Liver (tissue), 9 donors: ENCODE measurements around the gene ENOX1. TPM values are rescaled to one million over a fixed set of nuclear protein-coding genes. Genes with fewer than 3 reads are reported as not detected.

Experiments
- DNase-seq: peaks from one replicate; pipeline ENCODE4 v3.0.0-alpha.2; 2017; ENCODE audit warnings: low spot score
- H3K27ac ChIP-seq, 2 donors: one replicate each; pipeline ENCODE4 v1.7.0; 2013; ENCODE audit warnings: inconsistent platforms in 2 of 2, low read length in 2 of 2, control low read depth in 1 of 2, low read depth in 1 of 2, mild to moderate bottlenecking in 1 of 2
- H3K27me3 ChIP-seq, 4 donors: one replicate each; pipeline versions ENCODE4 v1.6.1 to v1.7.0; 2013; ENCODE audit warnings: low read length in 3 of 4, inconsistent platforms in 1 of 4, mild to moderate bottlenecking in 1 of 4, moderate library complexity in 1 of 4; ENCODE audit not compliant: control insufficient read depth in 4 of 4, insufficient read depth in 4 of 4
- H3K36me3 ChIP-seq, 4 donors: one replicate each; pipeline versions ENCODE4 v1.6.1 to v1.7.0; 2013; ENCODE audit warnings: low read length in 3 of 4, mild to moderate bottlenecking in 3 of 4, low read depth in 1 of 4, moderate library complexity in 1 of 4; ENCODE audit not compliant: control insufficient read depth in 4 of 4, insufficient read depth in 3 of 4
- H3K4me1 ChIP-seq, 4 donors: one replicate each; pipeline versions ENCODE4 v1.6.1 to v1.7.0; 2013; ENCODE audit warnings: low read length in 3 of 4, mild to moderate bottlenecking in 3 of 4, moderate library complexity in 1 of 4; ENCODE audit not compliant: control insufficient read depth in 4 of 4, insufficient read depth in 4 of 4
- H3K4me3 ChIP-seq, 3 donors: one replicate each; pipeline versions ENCODE4 v1.6.1 to v1.7.0; 2013; ENCODE audit warnings: low read length in 3 of 3, control low read depth in 1 of 3, low read depth in 1 of 3, mild to moderate bottlenecking in 1 of 3
- H3K9ac ChIP-seq, 2 donors: one replicate each; pipeline ENCODE4 v1.7.0; 2013; ENCODE audit warnings: low read length in 2 of 2, mild to moderate bottlenecking in 2 of 2, moderate library complexity in 2 of 2, control low read depth in 1 of 2, low read depth in 1 of 2
- H3K9me3 ChIP-seq, 4 donors: one replicate each; pipeline versions ENCODE4 v1.6.1 to v1.7.0; 2013; ENCODE audit warnings: low read length in 3 of 4; ENCODE audit not compliant: control insufficient read depth in 4 of 4
- ATF3 ChIP-seq: IDR thresholded peaks from 2 replicates; pipeline ENCODE4 v1.6.1; 2016; ENCODE audit warnings: antibody characterized with exemption
- EGR1 ChIP-seq, 2 donors: IDR thresholded peaks; 2 replicates each; pipeline ENCODE4 v1.6.1; 2016 to 2018; ENCODE audit warnings: antibody characterized with exemption in 2 of 2, low read depth in 2 of 2
- FOXA1 ChIP-seq: IDR thresholded peaks from 2 replicates; pipeline ENCODE4 v1.6.1; 2016; ENCODE audit warnings: antibody characterized with exemption
- FOXA2 ChIP-seq: IDR thresholded peaks from 2 replicates; pipeline ENCODE4 v1.6.1; 2016; ENCODE audit warnings: antibody characterized with exemption
- GABPA ChIP-seq, 2 donors: IDR thresholded peaks in 1 of 2; conservative IDR thresholded peaks in 1 of 2; 2 replicates each; pipeline ENCODE4 v1.6.1; 2016; ENCODE audit warnings: antibody characterized with exemption in 2 of 2, mild to moderate bottlenecking in 1 of 2, moderate library complexity in 1 of 2
- HNF4A ChIP-seq, 2 donors: conservative IDR thresholded peaks; 2 replicates each; pipeline ENCODE4 v1.6.1; 2016; ENCODE audit warnings: antibody characterized with exemption in 2 of 2, mild to moderate bottlenecking in 2 of 2
- HNF4G ChIP-seq: IDR thresholded peaks from 2 replicates; pipeline ENCODE4 v1.6.1; 2016; ENCODE audit warnings: antibody characterized with exemption
- JUND ChIP-seq, 2 donors: IDR thresholded peaks; 2 replicates each; pipeline ENCODE4 v1.6.1; 2016; ENCODE audit warnings: antibody characterized with exemption in 2 of 2
- NR2F2 ChIP-seq: IDR thresholded peaks from 2 replicates; pipeline ENCODE4 v1.6.1; 2016; ENCODE audit warnings: antibody characterized with exemption
- RAD21 ChIP-seq, 2 donors: IDR thresholded peaks; 2 replicates each; pipeline ENCODE4 v1.6.1; 2016; ENCODE audit warnings: antibody characterized with exemption in 2 of 2, mild to moderate bottlenecking in 2 of 2
- REST ChIP-seq: IDR thresholded peaks from 2 replicates; pipeline ENCODE4 v1.6.1; 2016; ENCODE audit warnings: antibody characterized with exemption, mild to moderate bottlenecking
- RXRA ChIP-seq, 2 donors: IDR thresholded peaks; 2 replicates each; pipeline ENCODE4 v1.6.1; 2017 to 2018; ENCODE audit warnings: antibody characterized with exemption in 2 of 2, mild to moderate bottlenecking in 1 of 2
- SP1 ChIP-seq: IDR thresholded peaks from 2 replicates; pipeline ENCODE4 v1.6.1; 2018; ENCODE audit warnings: antibody characterized with exemption, mild to moderate bottlenecking
- TAF1 ChIP-seq: conservative IDR thresholded peaks from 2 replicates; pipeline ENCODE4 v1.6.1; 2016; ENCODE audit warnings: antibody characterized with exemption, mild to moderate bottlenecking
- YY1 ChIP-seq: IDR thresholded peaks from 2 replicates; pipeline ENCODE4 v1.6.1; 2016; ENCODE audit warnings: antibody characterized with exemption, mild to moderate bottlenecking
- ZBTB33 ChIP-seq: IDR thresholded peaks from 2 replicates; pipeline ENCODE4 v1.6.1; 2016; ENCODE audit warnings: antibody characterized with exemption
- WGBS: extraction: QIAGEN DNeasy Blood & Tissue Kit; methylation state at CpG from one replicate; pipeline ENCODE4 v1.1.7; 2013; 5-methylcytosine and 5-hydroxymethylcytosine counted together
- polyA plus RNA-seq, 2 donors: library from polyadenylated mRNA; stranded (reverse) in 1 of 2; unstranded in 1 of 2; fragments of 200-250 nt in 1 of 2; fragments of >200 nt in 1 of 2; fragmentation: Nextera tagmentation in 1 of 2; extraction: Ambion mirVana in 1 of 2; gene quantifications; one replicate each; pipeline versions ENCODE4 v1.2.1 to v1.2.3, GENCODE V29; 2013 to 2015
- total RNA-seq, 2 donors: library from RNA; depleted of rRNA; stranded (reverse); fragments of >200 nt; gene quantifications; one replicate each; pipeline ENCODE4 v1.2.3, GENCODE V29; 2014
- donor health status: healthy.
- donor health status: healthy.
- donor health status: healthy.
- donor health status: healthy.
- donor health status: healthy.

The ENOX1 gene
- total and polyA plus RNA-seq, 4 donors, result 0.02 to 0.33 (median 0.08) TPM; not detected in 1

GRCh38 chr13:43260999-43261398, 525.8 kb downstream of the ENOX1 start:
- Histone ChIP-seq H3K27me3 (no peaks in the 10 kb centered on the region), H3K9me3 (no peaks in the 10 kb centered on the region), H3K4me1 (no peaks in the 10 kb centered on the region), H3K9ac (no peak overlapping the region), H3K4me3 (no peak overlapping the region), H3K27ac (no peak overlapping the region), H3K36me3 (no peaks in the 10 kb centered on the region)
- no peak for DNase-seq
- 91% methylated on average over 5 of the region's 5 CpGs for WGBS
- TF ChIP-seq FOXA1, result no peak
- no peak for TF ChIP-seq ZBTB33
- TF ChIP-seq NR2F2, result no peak
- TF ChIP-seq YY1, result no peak
- TF ChIP-seq TAF1, result no peak

GRCh38 chr13:43258771-43259170, 528.0 kb downstream of the ENOX1 start:
- H3K9me3 ChIP-seq, result no peaks in the 10 kb centered on the region
- DNase-seq, result no peak
- H3K27ac ChIP-seq, result no peak overlapping the region
- H3K4me3 ChIP-seq, result no peak overlapping the region
- no peaks in the 10 kb centered on the region for H3K4me1 ChIP-seq
- no peak overlapping the region for H3K9ac ChIP-seq
- H3K27me3 ChIP-seq, result no peaks in the 10 kb centered on the region
- H3K36me3 ChIP-seq, result no peaks in the 10 kb centered on the region
- 93% methylated on average over 1 of the region's 1 CpG for WGBS
- no peak for TF ChIP-seq HNF4G
- no peak for TF ChIP-seq FOXA1
- no peak for TF ChIP-seq FOXA2
- TF ChIP-seq SP1, result no peak
- TF ChIP-seq REST, result no peak
- no peak for TF ChIP-seq RXRA (IDR thresholded peaks at IDR 0.05)
- TF ChIP-seq HNF4A (conservative IDR thresholded peaks at IDR 0.05), result no peak
- no peak for TF ChIP-seq GABPA (IDR thresholded peaks at IDR 0.05 in 1 of 2, conservative IDR thresholded peaks at IDR 0.05 in 1 of 2)
- TF ChIP-seq JUND (IDR thresholded peaks at IDR 0.05), result no peak
- TF ChIP-seq RAD21 (IDR thresholded peaks at IDR 0.05), result no peak
- no peak for TF ChIP-seq YY1
- no peak for TF ChIP-seq EGR1 (IDR thresholded peaks at IDR 0.05; ENCODE audit: low read depth in 2 of 2)
- no peak for TF ChIP-seq NR2F2
- no peak for TF ChIP-seq ATF3
- TF ChIP-seq TAF1, result no peak
